K562 (cell line): ENCODE results near the gene ZNF778. TPM values are rescaled to one million over a fixed set of nuclear protein-coding genes. Genes with fewer than 3 reads are reported as not detected.

Experiments
- CHD1 ChIP-seq: fragments of 200-600 bp; sonication (generic); IDR thresholded peaks from one replicate; pipeline ENCODE4 v1.6.1; 2012; ENCODE audit warnings: mild to moderate bottlenecking, moderate library complexity, low read length, inconsistent platforms
- DMBX1 ChIP-seq: fragments of 250-450 bp; sonication (Bioruptor Pico); IDR thresholded peaks from 2 replicates; pipeline ENCODE4 v1.8.0; 2022; ENCODE audit warnings: inconsistent platforms, mild to moderate bottlenecking, moderate library complexity, borderline replicate concordance
- ELF1 ChIP-seq: fragments of 200-800 bp; sonication (Bioruptor generic); IDR thresholded peaks from 2 replicates; pipeline ENCODE4 v1.6.1; 2016; ENCODE audit warnings: missing genetic modification characterization, missing compliant biosample characterization
- FOXA1 ChIP-seq: fragments of 450-650 bp; IDR thresholded peaks from 2 replicates; pipeline ENCODE4 v1.6.1; 2016; ENCODE audit warnings: mild to moderate bottlenecking, borderline replicate concordance
- HDAC2 ChIP-seq: fragments of 450-650 bp; IDR thresholded peaks from 2 replicates; pipeline ENCODE4 v1.6.1; 2016; ENCODE audit warnings: mild to moderate bottlenecking
- HDGF ChIP-seq: fragments of 450-650 bp; IDR thresholded peaks from 2 replicates; pipeline ENCODE4 v1.6.1; 2016
- HINFP ChIP-seq: fragments of 450-650 bp; conservative IDR thresholded peaks from 2 replicates; pipeline ENCODE4 v1.6.1; 2016; ENCODE audit warnings: missing genetic modification characterization, low read depth, mild to moderate bottlenecking, control low read depth, missing compliant biosample characterization
- KAT8 ChIP-seq: fragments of 450-650 bp; IDR thresholded peaks from 2 replicates; pipeline ENCODE4 v1.6.1; 2016; ENCODE audit warnings: low read depth, mild to moderate bottlenecking
- MITF ChIP-seq: IDR thresholded peaks from 2 replicates; pipeline ENCODE4 v1.6.1; 2014; ENCODE audit warnings: antibody characterized with exemption
- RB1 ChIP-seq: fragments of 450-650 bp; IDR thresholded peaks from 2 replicates; pipeline ENCODE4 v1.6.1; 2017; ENCODE audit warnings: low read depth, mild to moderate bottlenecking
- SOX6 ChIP-seq: fragments of 450-650 bp; IDR thresholded peaks from 2 replicates; pipeline ENCODE4 v1.6.1; 2014; ENCODE audit warnings: mild to moderate bottlenecking
- SPI1 ChIP-seq: IDR thresholded peaks from 2 replicates; pipeline ENCODE4 v1.6.1; 2011; ENCODE audit warnings: low read depth, low read length, control low read depth, borderline replicate concordance
- SRSF9 ChIP-seq: fragments of 200-400 bp; formaldehyde crosslinking; IDR thresholded peaks from 2 replicates; pipeline ENCODE4 v1.6.1; 2017; ENCODE audit warnings: low read depth, low read length, borderline replicate concordance
- ZNF174 ChIP-seq: fragments of 250-450 bp; sonication (Bioruptor Pico); IDR thresholded peaks from 2 replicates; pipeline ENCODE4 v1.4.0; 2020; ENCODE audit warnings: mild to moderate bottlenecking
- ZNF224 ChIP-seq: sonication (generic); formaldehyde crosslinking; IDR thresholded peaks from 2 replicates; pipeline ENCODE4 v1.8.0; 2022; ENCODE audit warnings: mild to moderate bottlenecking, missing genetic modification reagents
- ZNF324 ChIP-seq: fragments of 250-450 bp; sonication (Bioruptor Pico); IDR thresholded peaks from 2 replicates; pipeline ENCODE4 v1.4.0; 2020; ENCODE audit warnings: mild to moderate bottlenecking
- ZNF384 ChIP-seq: IDR thresholded peaks from 2 replicates; pipeline ENCODE4 v1.6.1; 2012; ENCODE audit warnings: low read depth, low read length, improper control_type of control experiment
- ZNF408 ChIP-seq: fragments of 250-450 bp; sonication (Bioruptor Pico); IDR thresholded peaks from 2 replicates; pipeline ENCODE4 v1.4.0; 2020; ENCODE audit warnings: low read depth, mild to moderate bottlenecking, moderate library complexity
- ZNF586 ChIP-seq: fragments of 450-650 bp; formaldehyde crosslinking; conservative IDR thresholded peaks from 2 replicates; pipeline ENCODE4 v1.4.0; 2020; ENCODE audit warnings: mild to moderate bottlenecking, moderate library complexity
- ZNF699 ChIP-seq: fragments of 250-450 bp; sonication (Bioruptor Pico); IDR thresholded peaks from 2 replicates; pipeline ENCODE4 v1.8.0; 2021; ENCODE audit warnings: mild to moderate bottlenecking, moderate library complexity; ENCODE audit not compliant: insufficient replicate concordance
- polyA plus RNA-seq, 8 experiments: library from polyadenylated mRNA; depleted of rRNA in 4 of 8; stranded (reverse) in 5 of 8; unstranded in 3 of 8; fragments of >200 nt; fragmentation: Nextera tagmentation in 2 of 8; fragmentation: Illumina TruSeq in 1 of 8; extraction: Ambion mirVana in 2 of 8; extraction: Trizol in 1 of 8; gene quantifications; 2 replicates each; pipeline versions ENCODE4 v1.2.1 to v1.2.3, GENCODE V29; 2011 to 2014; ENCODE audit warnings: inconsistent platforms in 1 of 8, missing spikeins in 1 of 8
- total RNA-seq, 7 experiments: library from RNA; depleted of rRNA in 6 of 7; stranded (reverse); fragments of >200 nt in 6 of 7; fragmentation: Illumina TruSeq in 2 of 7; extraction: Trizol in 2 of 7; gene quantifications; 2 replicates each; pipeline versions ENCODE4 v1.2.1 to v1.2.3, GENCODE V29; 2011 to 2021; ENCODE audit warnings: low replicate concordance in 1 of 7
- TF ChIP-seq, protein P1 (sequence below), 2 experiments: fragments of 200-800 bp in 1 of 2; sonication (Bioruptor generic) in 1 of 2; sonication (generic) in 1 of 2; formaldehyde crosslinking in 1 of 2; IDR thresholded peaks in 1 of 2; conservative IDR thresholded peaks in 1 of 2; 2 replicates each; pipeline versions ENCODE4 v1.5.0 to v1.6.1; 2016 to 2020; ENCODE audit warnings: missing compliant biosample characterization in 1 of 2, missing genetic modification characterization in 1 of 2, missing genetic modification reagents in 1 of 2
- TF ChIP-seq, protein P2 (sequence below): fragments of 450-650 bp; IDR thresholded peaks from 2 replicates; pipeline ENCODE4 v1.7.1; 2018; ENCODE audit warnings: mild to moderate bottlenecking, low read depth; ENCODE audit not compliant: partially characterized antibody

The ZNF778 gene
- total and polyA plus RNA-seq, 9 of the 15 experiments (the other 6 are each of a cell fraction or from before 2014, with no cell fraction given) = 0.70 to 60.6 (median 7.5) TPM

DNA sequence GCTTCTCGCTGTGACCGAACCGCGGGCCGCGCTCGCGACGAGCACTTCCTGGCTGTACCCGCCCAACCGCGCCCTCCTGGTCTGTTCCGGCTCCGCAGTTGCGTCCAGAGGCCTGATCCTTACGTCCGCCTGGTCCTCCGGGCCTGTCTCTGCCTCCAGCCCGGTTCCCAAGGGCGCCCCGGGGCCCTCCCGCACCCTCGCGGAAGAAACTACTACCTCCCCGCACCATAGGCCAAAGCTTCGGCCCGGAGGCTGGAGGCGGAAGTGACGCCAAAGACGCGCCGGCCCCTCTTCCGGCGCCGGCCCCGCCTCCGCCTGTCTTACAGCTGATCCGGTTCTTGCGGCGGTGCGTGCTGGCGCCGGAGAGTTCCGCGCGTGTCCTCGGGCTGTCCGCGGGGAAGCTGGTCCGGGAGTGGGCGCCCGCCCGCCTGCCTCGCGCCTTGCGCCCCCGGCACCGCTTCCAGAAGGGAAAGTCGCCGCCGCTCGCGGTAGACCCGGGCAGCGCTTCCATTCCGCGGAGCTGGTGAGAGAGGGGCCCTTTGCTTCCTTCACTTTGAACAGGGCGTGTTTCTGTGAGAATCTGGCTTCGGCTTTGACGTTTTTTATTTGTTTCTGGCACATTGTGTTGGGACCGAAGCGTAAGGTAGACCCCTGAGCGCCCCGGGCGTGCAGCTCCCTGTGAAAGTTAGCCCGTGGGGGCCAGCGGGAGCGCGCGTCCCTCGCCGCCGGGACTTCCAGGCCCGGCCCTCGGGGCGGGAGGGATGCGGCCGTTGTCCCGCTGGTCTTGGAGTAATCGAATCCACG lies at the start of gene ZNF778 (continued):
- TF ChIP-seq DMBX1 (CRISPR knock-in tag) (no peak), ZNF324 (CRISPR knock-in tag) (no peak), ZNF224 (CRISPR knock-in tag) (no peak), ELF1 (tag) (peak; percentile 91), FOXA1 (no peak), ZNF586 (CRISPR knock-in tag) (no peak), HDGF (no peak), SPI1 (no peak), SOX6 (no peak; the same call in 1 of the 2 replicates), SRSF9 (no peak), CHD1 (peak; percentile 33), HDAC2 (no peak; the same call in 1 of the 2 replicates), ZNF408 (CRISPR knock-in tag) (no peak), KAT8 (no peak), ZNF699 (no peak), MITF (no peak), ZNF174 (no peak), ZNF384 (no peak), RB1 (peak; percentile 29; the same call in 1 of the 2 replicates), HINFP (no peak)
- TF ChIP-seq, protein P1, sequence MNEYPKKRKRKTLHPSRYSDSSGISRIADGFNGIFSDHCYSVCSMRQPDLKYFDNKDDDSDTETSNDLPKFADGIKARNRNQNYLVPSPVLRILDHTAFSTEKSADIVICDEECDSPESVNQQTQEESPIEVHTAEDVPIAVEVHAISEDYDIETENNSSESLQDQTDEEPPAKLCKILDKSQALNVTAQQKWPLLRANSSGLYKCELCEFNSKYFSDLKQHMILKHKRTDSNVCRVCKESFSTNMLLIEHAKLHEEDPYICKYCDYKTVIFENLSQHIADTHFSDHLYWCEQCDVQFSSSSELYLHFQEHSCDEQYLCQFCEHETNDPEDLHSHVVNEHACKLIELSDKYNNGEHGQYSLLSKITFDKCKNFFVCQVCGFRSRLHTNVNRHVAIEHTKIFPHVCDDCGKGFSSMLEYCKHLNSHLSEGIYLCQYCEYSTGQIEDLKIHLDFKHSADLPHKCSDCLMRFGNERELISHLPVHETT (CRISPR knock-in tag; conservative IDR thresholded peaks at IDR 0.05 in 1 of 2, IDR thresholded peaks at IDR 0.05 in 1 of 2) = no peak
- TF ChIP-seq, protein P2, sequence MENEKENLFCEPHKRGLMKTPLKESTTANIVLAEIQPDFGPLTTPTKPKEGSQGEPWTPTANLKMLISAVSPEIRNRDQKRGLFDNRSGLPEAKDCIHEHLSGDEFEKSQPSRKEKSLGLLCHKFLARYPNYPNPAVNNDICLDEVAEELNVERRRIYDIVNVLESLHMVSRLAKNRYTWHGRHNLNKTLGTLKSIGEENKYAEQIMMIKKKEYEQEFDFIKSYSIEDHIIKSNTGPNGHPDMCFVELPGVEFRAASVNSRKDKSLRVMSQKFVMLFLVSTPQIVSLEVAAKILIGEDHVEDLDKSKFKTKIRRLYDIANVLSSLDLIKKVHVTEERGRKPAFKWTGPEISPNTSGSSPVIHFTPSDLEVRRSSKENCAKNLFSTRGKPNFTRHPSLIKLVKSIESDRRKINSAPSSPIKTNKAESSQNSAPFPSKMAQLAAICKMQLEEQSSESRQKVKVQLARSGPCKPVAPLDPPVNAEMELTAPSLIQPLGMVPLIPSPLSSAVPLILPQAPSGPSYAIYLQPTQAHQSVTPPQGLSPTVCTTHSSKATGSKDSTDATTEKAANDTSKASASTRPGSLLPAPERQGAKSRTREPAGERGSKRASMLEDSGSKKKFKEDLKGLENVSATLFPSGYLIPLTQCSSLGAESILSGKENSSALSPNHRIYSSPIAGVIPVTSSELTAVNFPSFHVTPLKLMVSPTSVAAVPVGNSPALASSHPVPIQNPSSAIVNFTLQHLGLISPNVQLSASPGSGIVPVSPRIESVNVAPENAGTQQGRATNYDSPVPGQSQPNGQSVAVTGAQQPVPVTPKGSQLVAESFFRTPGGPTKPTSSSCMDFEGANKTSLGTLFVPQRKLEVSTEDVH = peak; percentile 84
